T1000 (cell line): ENCODE results near the gene ARMS2.

Experiments used
- DNase-seq: peaks from one replicate; lab custom pipeline; 2025; ENCODE audit warnings: mixed read lengths; lab: John Stamatoyannopoulos, UW

Gene ARMS2

DNA sequence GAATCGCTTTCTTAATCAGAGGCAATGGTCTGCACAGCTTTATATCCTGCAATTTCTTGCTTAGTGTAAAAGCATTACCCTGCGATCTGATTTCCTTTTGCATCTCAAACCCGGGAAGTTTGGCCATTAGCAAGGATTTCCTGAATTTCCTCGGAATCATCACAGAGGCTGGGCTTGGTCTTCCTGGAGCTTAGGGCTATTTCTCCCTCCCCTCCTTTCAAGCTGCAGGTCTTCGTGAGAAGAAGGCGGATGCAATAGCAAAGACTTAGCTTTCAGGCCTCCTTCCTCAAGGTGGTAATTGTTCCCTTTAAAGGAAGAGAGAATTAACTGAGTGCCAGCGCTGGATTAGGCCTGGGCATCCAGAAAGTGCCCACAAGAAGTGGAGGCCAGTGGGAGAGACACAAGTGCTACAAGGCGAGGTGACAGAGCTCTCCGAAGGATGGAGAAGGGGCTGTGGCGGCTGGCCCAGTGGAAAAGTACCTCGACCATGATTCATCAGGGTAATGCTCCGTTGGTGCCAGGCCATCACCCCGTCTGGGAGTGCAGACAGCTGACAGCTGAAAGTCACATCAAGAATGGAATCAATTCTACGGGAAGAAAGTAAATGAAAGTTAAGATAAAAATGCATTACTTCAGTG lies 4.0 kb upstream of the ARMS2 start:
- DNase-seq: no peak

DNA sequence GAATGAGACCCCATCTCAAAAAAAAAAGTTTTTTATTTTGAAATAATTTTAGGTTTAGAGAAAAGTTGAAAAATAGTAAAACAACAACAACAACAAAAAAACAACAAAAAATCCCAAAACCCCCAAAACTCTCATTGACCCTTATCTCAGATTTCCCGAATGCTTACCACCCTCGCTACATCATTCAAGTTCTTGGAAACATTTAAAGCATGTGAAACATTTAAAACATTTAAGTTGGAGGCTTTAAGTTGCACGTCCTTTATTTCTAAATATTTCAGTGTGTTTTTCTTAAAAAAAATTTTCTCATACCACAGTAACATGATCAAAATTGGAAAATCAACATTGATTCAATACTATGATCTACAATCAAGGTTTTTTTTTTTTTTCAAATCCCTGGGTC lies 382 bp upstream of the ARMS2 start:
- DNase-seq: no peak

DNA sequence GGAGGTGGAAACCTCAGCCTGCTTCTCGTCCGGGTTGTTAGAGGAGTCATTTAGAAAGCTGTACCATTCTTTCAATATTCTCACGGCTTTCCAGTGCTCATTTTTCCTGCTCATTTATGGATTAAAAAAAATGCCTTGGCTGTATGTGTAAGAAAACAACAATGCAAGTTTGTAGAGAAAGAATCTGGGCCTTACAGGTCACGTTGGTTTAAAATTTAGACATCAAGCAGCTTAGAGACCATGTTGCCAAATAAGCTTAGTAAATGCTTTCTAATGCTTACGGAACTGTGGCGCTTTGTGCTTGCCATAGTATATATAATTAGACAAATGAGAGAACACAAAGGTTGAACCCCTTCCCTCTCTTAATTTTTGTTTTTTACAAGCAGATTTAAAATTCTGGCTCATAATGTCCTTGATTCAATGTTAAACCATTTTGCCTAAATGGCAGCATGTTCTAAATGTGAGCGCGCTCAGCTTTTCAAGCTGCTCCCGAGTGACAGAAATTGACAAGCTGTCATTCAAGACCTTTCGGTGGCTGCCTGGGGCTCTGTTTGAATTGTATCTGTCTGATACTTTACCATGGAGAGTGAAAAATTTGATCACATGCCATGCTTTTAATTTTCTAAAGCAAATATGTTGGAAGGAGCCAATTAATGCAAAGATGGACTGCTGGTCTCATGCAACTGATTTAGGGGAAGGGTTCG lies 1.1 kb downstream of the ARMS2 start:
- DNase-seq: no peak

DNA sequence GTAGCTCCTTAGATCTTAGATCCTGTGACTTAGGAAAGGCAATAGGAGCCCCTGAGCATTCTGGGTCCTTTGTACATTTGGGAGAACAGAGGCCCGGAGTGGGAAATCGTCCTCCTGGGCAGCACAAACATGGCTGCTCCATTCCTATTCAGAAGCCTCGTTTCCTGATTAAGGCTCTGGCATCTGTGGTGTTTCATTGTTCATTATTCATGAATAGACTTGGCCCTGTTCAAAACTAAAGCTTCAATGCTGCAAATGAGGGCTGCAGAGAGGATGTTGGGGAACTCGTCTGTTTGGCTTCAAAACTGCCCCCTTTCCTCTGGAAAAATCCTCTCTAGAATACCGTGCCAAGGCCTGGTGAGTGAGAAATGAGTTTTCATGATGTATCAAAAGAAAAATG lies 3.5 kb downstream of the ARMS2 start:
- DNase-seq: no peak

DNA sequence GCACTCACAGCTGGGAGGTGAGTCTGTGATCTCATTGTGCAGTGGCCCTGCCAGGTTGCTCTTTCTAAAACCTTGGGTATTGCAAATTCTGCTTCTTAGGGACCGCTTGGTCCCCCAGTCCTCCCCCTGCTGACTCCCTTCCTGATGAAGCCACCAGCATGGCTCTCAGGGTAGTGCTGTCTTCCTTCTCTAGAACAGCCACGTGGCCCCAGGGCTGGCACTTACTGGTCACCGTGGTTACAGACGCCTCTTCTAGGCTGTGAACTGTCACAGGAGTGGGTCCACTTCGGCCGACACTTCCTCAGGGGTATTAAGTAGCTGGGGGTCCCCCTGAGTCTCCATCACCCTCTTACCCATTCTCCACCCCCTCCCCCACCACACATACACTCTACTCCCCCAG lies 4.2 kb downstream of the ARMS2 start:
- no peak for DNase-seq

DNA sequence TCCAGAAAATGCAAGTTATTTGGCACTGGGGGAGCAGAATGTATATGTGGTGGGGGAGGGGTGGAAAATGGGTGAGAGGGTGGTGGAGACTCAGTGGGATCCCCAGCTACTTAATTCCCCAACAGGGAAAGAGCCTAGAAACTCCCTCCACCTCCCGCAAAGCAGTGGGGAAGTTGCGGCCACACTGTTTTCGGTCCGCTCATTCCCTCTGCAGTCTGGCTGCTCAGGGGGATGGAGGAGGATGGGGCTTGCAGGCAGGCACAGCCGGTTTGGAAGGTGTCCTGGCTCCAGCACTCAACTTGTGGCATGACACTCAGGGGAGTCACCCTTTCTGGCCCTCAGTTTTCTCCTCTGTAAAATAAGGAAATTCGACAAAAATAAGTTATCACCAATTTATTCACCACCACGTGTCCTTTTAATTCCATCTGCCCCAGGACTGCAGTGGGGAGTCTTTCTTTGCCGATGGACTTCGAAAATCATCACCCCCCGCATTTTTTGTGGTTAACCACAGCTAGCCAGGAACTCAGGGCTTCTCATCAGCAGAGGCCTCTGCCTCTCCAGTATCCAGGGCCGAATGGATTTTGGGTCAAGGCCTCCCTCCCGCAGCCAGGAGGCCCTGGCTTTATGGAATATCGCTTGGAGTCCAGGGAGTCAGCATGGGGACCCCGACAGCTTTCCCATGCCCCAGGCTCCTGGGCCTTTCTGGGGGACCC lies 5.3 kb downstream of the ARMS2 start:
- DNase-seq: no peak

DNA sequence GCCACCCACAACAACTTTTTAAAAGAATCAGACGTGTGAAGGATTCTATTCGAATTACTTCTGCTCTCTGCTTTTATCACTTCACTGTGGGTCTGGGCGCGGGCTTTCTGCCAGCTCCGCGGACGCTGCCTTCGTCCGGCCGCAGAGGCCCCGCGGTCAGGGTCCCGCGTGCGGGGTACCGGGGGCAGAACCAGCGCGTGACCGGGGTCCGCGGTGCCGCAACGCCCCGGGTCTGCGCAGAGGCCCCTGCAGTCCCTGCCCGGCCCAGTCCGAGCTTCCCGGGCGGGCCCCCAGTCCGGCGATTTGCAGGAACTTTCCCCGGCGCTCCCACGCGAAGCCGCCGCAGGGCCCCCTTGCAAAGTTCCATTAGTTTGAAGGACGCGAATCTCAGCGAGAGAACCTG lies 6.4 kb downstream of the ARMS2 start:
- no peak for DNase-seq

DNA sequence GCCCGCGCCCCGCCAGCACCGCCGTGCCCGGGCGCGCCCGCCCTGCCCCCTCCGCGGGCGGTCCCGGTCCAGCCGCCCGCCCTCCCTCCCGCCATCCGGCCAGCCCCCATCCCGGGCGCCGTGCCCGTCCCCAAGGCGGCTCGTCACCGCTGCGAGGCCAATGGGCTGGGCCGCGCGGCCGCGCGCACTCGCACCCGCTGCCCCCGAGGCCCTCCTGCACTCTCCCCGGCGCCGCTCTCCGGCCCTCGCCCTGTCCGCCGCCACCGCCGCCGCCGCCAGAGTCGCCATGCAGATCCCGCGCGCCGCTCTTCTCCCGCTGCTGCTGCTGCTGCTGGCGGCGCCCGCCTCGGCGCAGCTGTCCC lies 6.9 kb downstream of the ARMS2 start, which contains the start of gene HTRA1:
TSS of gene HTRA1 (plus strand) at position 187 of the 362 bp plus-strand sequence. CDS start at position 287, 100 bp downstream.
- DNase-seq: peak; percentile 33

DNA sequence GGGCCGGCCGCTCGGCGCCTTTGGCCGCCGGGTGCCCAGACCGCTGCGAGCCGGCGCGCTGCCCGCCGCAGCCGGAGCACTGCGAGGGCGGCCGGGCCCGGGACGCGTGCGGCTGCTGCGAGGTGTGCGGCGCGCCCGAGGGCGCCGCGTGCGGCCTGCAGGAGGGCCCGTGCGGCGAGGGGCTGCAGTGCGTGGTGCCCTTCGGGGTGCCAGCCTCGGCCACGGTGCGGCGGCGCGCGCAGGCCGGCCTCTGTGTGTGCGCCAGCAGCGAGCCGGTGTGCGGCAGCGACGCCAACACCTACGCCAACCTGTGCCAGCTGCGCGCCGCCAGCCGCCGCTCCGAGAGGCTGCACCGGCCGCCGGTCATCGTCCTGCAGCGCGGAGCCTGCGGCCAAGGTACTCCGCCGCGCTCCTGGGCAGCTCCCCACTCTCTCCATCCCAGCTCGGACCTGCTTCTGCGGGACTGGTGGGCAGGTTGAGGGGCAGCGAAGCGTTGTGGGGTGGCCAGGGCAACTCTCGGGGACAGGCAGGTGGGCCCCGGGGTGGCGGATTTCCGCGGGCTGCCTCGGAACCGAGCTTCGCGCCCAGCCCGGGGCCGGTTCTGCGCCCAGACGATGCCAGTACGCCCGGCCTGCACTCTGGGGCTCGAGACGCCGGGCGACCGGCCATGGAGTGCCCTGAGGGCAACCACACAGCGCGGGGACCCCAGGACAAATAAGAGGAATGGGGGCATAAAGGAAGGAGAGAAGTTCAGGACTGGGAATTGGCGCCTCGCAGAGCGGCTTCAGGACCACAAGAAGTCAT lies 7.5 kb downstream of the ARMS2 start:
- peak; percentile 20 for DNase-seq

DNA sequence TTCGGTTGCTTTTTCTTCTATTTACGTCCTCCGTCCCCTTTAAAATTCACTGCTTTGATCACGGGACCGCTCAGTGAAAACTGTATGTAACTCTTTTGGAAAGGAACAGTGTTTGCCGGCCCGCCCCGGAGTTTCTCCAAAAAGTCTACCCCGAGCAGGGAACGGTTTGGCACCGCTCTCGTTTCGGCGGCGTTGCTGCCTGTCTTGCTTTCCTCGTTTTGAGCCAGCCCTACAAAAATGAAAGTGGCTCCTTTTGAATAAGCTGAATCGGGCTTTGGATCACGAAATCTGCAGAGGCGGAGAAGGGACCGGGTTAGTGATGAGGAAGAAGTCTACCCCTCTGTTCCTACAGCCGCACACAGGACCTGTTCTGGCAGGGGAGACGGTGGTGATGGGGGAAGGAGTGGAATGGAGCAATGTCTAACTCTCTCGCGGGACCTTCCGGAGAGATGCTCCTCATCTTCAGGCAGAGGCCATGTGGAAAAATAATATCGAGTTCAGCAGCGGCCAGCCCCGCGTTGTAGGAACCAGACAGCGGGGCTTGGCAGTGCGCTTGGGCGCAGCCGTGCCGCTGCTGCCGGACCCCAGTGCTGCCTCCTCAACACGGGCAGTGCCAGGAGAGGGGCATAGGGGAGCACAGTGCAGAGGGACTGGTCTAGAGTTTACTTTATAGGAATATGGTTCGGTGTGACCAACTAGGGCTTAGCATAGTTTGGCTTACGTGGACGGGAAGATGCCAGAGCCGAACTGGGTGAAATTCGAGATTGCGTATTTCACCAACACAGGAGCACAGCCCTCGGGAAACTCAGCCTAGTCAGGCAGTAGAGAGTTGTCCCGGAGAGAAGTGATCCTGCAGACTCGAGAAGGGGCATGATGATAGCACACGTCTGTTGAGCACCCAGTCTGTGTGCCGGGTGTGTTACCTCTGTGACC lies 8.3 kb downstream of the ARMS2 start:
- DNase-seq: no peak

DNA sequence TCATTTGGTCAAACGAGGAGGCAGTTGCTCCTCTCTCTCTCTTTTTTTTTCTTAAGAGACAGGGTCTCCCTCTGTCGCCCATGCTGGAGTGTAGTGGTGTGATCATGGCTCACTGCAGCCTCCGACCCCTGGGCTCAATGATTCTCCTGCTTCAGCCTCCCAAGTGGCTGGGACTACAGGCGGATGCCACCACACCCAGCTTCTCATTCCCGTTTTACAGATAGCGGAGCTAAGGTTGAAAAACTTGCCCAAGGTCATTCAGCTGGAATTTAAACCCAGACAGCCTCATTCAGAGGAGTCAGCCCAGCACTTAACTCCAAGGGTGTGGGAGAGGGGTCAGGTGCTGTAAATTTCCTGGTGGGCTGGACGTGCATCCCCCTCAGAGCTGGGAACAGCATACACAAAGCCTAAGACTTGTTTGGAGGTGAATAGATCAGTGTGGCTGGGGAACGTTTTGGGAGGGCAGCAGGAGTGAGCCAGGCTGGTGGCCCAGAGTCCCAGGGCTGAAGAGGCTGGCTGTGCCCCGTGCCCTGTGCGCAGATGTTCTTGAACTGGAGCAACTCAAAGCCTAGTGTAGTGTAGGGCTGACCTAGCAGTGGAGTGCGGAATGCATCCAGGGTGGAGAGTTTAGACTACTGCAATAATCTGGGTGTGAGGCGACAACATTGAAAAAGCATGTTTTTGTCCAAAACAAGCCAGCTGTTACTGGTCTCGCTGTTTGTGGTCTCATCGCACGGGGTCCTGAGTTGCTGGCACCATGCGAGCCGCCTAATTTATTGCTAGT lies 9.2 kb downstream of the ARMS2 start:
- no peak for DNase-seq

DNA sequence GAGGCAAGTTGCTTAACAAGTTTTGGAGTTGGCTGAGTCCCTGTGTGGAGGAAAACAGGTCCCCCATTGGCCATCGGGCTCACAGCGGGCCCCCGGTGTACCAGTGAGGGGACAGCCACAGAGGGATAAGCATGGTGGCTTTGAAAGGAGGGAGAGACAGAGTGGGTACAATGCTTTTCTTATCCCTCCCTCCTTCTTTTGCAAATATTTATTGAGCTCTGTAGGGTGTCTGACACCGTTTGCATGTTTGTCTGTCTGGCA lies 9.7 kb downstream of the ARMS2 start:
- no peak for DNase-seq

DNA sequence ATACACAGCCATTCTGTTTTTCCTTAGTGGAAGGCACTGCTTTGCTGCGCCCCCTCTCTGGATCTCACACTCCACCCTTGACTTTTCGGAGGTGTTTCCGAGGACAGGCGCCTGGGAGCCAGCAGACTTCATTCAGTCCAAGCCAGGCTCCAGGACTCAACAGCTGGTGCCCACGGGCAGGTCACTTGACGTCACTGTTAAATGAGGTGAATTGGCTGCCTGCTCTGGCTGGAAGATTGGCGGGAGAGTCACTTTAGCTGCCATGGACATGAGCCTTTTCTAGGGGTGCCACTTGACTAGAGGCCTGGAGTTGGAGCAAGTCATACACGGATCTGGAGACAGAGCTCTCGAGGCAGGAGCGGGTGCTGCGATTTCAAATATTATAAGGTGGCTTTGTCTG lies 10.1 kb downstream of the ARMS2 start:
- DNase-seq: no peak

DNA sequence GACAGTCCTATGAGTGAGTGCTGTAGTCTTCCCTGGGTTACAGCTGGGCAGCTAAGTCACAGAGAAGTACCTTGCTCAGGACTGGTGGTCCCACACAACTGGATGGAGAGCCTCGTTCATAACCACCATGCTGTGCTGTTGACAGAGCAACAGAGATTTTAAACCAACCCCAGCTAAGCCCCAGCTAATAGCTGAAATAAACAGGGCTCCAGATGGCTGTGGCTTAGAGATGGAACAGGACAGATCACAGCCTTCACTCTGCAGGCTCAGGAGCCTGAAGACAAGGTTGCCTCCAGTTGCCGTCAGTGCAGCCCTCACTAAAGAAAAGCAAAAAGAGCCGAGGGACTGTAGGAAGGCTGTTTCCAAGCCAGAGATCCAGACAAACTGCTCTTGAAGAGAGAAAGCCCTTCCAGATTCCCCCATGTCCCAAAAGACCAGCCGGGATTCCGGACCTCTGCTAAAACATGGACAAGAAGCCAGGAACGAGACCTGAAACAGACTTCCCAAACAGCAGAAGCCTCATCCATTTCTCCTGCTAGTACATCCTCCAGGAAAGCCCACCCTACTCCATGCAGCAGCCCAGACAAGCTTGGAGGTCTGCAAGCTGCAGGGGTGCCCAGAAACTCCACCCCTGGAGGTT lies 11.1 kb downstream of the ARMS2 start:
- no peak for DNase-seq

DNA sequence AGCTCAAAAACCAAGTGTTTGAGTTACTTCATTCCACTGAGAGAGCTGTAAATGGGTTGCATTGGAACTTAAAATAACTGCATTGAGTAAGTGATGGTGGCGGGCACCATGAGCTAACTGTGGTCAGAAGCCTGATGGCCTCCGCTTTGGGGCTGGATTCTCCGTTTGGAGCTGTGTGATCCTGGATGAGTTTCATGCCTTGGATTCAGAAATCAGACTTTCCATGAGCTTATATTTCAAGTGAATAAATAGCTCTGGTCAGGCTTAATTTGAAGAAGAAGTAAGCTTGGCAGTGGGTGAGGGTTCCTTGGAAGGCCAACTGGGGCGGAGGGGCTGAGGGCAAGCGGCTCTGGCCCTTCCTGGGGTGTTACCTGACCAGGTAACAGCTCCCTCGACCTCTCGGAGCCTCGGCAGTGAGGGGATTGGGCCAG lies 12.5 kb downstream of the ARMS2 start:
- no peak for DNase-seq

DNA sequence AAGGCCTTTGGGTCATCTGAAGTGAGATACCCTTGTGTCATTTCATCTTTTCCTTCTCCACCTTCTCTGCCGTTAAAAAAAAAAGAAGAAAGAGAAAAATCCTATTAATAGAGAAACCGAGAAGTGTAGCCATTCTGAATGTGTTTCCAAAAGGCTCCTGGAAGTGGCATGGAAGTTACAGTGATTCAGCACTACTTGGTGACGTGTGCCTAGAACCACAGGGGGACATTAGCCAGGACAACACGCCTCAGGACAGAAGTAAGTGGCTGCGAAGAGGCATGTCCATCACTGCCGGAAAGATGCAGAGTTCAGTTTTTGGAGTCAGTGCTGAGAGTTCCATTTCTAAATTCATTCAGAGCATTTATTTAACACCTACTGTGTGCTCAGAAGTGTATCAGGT lies 13.2 kb downstream of the ARMS2 start:
- no peak for DNase-seq

DNA sequence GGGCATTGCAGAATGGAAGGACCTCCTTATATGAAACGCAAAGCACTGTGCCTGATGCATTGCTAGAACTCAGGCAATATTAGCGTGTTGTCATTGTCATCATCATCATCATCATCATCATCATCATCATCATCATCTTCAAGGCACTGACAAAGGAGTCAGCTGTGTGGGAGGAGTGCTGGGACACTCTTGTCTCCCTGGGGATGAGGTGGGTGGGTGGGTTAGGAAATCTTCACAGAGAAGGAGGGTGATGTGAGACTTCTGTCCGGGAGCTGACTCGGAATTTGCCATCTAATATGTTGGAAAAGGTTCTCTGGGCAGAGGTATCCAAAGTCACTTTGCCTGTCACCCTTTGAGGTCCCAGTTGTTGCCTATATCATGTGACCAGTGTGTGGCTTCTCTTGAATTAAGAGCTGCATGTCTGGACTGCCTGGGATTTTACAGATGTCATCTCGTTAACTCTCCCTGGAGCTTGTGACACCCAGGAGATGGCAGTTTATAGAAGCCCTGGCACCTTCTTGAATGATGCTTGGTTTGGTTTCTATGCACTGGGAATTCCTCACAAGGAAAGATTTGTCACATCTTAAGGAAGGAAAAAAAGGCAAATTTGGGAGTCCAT lies 14.0 kb downstream of the ARMS2 start:
- DNase-seq: no peak

DNA sequence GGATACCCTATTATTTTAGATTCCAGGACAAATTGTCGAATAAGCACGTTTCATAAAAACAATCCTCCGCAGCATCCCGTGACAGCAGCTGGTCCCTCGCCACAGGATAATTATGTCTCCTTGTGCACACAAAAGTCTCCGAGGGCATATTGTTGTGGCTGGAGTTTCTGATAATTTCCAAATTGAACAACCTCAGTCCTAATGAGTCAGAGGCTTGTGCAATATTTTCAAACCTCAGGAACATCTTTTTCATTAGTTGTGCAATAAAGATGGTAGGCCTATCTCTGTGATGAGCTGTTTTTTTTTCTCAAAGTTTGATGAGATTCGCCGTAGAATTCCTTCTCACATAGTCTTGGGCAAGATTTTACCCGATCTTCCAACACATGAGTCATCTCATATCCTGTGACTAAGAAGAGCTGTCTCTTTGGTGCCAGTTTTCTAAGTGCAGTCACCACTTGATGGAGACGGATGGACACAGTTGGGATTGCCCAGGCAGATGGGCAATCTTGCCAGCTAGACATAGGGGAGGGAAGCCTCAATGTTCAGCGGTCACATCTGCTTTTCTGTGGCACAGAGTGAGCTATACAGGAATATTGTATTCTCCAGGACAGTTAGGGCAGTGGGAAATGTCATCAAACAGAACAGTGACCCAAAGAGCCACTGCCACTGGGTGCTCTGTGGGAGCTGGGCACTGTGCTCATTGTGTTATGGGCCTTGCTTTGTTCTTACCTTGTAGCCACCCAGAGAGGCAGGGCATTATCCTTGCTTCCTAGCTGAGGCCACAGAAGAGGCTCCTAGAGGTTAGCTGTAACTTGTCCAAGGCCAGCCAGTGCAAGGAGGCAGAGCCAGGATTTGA lies 14.7 kb downstream of the ARMS2 start:
- DNase-seq: peak; percentile 73

DNA sequence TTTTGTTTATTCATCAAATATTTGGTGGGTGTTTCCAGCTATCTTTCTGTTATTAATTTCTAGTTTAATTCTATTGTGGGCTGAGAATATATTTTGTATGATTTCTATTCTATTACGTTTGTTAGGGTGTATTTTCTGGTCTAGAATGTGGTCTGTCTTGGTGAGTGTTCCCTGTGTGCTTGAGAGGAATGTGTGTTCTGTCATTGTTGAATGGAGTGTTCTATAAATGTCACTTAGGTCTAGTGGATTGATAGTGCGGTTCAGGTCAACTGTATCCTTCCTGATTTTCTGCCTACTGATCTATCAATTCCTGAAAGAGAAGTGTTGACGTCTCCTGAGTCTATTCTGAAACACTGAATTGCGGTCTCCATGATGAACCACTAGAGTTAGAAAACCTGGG lies 15.4 kb downstream of the ARMS2 start:
- no peak for DNase-seq
